ENCODE data around the gene GNAI3. TPM values are rescaled to one million over a fixed set of nuclear protein-coding genes. Genes with fewer than 3 reads are reported as not detected.
"Not testable (repeated sequence)": the region's sequence is repeated elsewhere in the genome, so short reads cannot be mapped to it uniquely, and the experiment has no call there.

Gene GNAI3
- total RNA-seq, 4 donors from 2014 or later, result 8.2 to 15.1 (median 11.6) TPM

GRCh38 chr1:109658533-109659042 lies 110.2 kb downstream of the GNAI3 start:
- Histone ChIP-seq H3K36me3 (peaks cover 0 to 48% (median 4%) of the 10 kb centered on the region in 3 donors), H3K9me3 (no peaks in the 10 kb centered on the region), H3K4me3 (no peak overlapping the region), H3K27me3 (no peaks in the 10 kb centered on the region), H3K4me1 (peaks cover 0 to 30% (median 16%) of the 10 kb centered on the region in 3 donors), H3K27ac (no peak overlapping the region)
- TF ChIP-seq POLR2A (IDR thresholded peaks at IDR 0.05) (no peak), CTCF (IDR thresholded peaks at IDR 0.05) (no peak)
- DNase-seq, result no peak
- 45 to 69% methylated on average over 2 to 3 of the region's 3 CpGs for WGBS, 2 donors
- intact Hi-C loops (cut with DNase I), result no loop called here

GRCh38 chr1:109659145-109659544 lies 110.7 kb downstream of the GNAI3 start:
- no peaks in the 10 kb centered on the region for H3K9me3 ChIP-seq
- no peak for DNase-seq
- 79 to 90% methylated on average over 2 of the region's 2 CpGs for WGBS, 2 donors
- H3K4me1 ChIP-seq, result peaks cover 0 to 29% (median 16%) of the 10 kb centered on the region in 3 donors
- no peaks in the 10 kb centered on the region for H3K27me3 ChIP-seq
- H3K36me3 ChIP-seq, result peaks cover 0 to 48% (median 4%) of the 10 kb centered on the region in 3 donors
- TF ChIP-seq POLR2A (IDR thresholded peaks at IDR 0.05), result no peak
- TF ChIP-seq CTCF (IDR thresholded peaks at IDR 0.05), result no peak
- intact Hi-C loops (cut with DNase I), result no loop called here
- H3K4me3 ChIP-seq, result no peak overlapping the region
- H3K27ac ChIP-seq, result no peak overlapping the region

GRCh38 chr1:109659997-109660690 lies 111.7 kb downstream of the GNAI3 start:
- intact Hi-C loops (cut with DNase I), result no loop called here
- WGBS, 2 donors, result 75 to 81% methylated on average over 4 to 5 of the region's 5 CpGs
- DNase-seq, result no peak

GRCh38 chr1:109660691-109661026 lies 112.2 kb downstream of the GNAI3 start:
- H3K27me3 ChIP-seq; intact Hi-C loops (cut with DNase I); H3K27ac ChIP-seq; DNase-seq; H3K9me3 ChIP-seq; H3K4me3 ChIP-seq: not testable (repeated sequence)
- Histone ChIP-seq H3K36me3 (peaks cover 0 to 48% (median 4%) of the 10 kb centered on the region in 3 donors), H3K4me1 (peaks cover 0 to 16% (median 4%) of the 10 kb centered on the region in 3 donors)
- 56 to 70% methylated on average over 3 to 4 of the region's 4 CpGs for WGBS, 2 donors

More at GRCh38 chr1:109659997-109660690, 111.7 kb downstream of the GNAI3 start:
- TF ChIP-seq POLR2A (IDR thresholded peaks at IDR 0.05) (no peak), CTCF (IDR thresholded peaks at IDR 0.05) (no peak)
- Histone ChIP-seq H3K4me1 (peaks cover 0 to 21% (median 9%) of the 10 kb centered on the region in 3 donors), H3K4me3 (no peak overlapping the region), H3K9me3 (no peaks in the 10 kb centered on the region), H3K27me3 (no peaks in the 10 kb centered on the region), H3K27ac (no peak overlapping the region), H3K36me3 (peaks cover 0 to 48% (median 4%) of the 10 kb centered on the region in 3 donors)

GRCh38 chr1:109661391-109661790 lies 113.0 kb downstream of the GNAI3 start:
- Histone ChIP-seq H3K27me3 (no peaks in the 10 kb centered on the region), H3K9me3 (no peaks in the 10 kb centered on the region), H3K4me1 (peaks cover 0 to 12% (median 4%) of the 10 kb centered on the region in 3 donors), H3K4me3 (no peak overlapping the region), H3K27ac (no peak overlapping the region), H3K36me3 (peaks cover 0 to 48% (median 4%) of the 10 kb centered on the region in 3 donors)
- DNase-seq, result no peak
- intact Hi-C loops (cut with DNase I), result no loop called here
- 71 to 89% methylated on average over 2 of the region's 2 CpGs for WGBS, 2 donors
- no peak for TF ChIP-seq POLR2A (IDR thresholded peaks at IDR 0.05)
- no peak for TF ChIP-seq CTCF (IDR thresholded peaks at IDR 0.05)
